ENCODE measurements around the gene PARD3. TPM values are rescaled to one million over a fixed set of nuclear protein-coding genes. Genes with fewer than 3 reads are reported as not detected.

Gene PARD3
- total and polyA plus RNA-seq, 2 experiments from 2014 or later, result 6.3 to 21.2 TPM

DNA sequence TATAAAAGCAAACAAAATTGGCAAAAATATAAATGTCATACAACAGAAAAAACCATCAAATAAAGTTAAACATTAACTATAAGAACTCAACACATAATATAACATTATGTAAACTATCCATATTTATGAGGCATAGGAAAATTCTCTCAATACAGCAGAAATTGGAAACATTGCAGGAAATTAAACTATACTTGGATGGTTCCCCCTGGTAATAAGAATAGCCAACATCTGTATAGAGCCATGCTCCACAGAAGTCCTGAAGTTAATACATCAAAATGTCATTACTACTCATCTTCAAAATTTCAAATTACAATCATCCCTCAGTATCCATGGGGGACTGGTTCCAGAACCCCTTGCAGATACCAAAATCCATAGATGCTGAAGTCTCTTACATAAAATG lies 350.5 kb downstream of the PARD3 start:
- no peak for TF ChIP-seq EZH2 (IDR thresholded peaks at IDR 0.05; ENCODE audit: insufficient read depth, poor library complexity, severe bottlenecking)
- no peak for TF ChIP-seq EZH2phosphoT487 (IDR thresholded peaks at IDR 0.05; ENCODE audit: insufficient read depth, low read depth)
- no peaks in the 10 kb centered on the region for H3K36me3 ChIP-seq (ENCODE audit: low read depth)
- no peak overlapping the region for H2AFZ ChIP-seq
- DNase-seq, result no peak
- no peaks in the 10 kb centered on the region for H4K20me1 ChIP-seq (ENCODE audit: insufficient read depth)
- H3K4me3 ChIP-seq, result no peak overlapping the region
- H3K27ac ChIP-seq, result no peak overlapping the region
- H3K9ac ChIP-seq, result no peak overlapping the region
- no peaks in the 10 kb centered on the region for H3K79me2 ChIP-seq (ENCODE audit: insufficient read depth)
- no peak overlapping the region for H3K4me2 ChIP-seq (ENCODE audit: unreplicated experiment)
- H3K9me3 ChIP-seq (ENCODE audit: low read depth), result no peaks in the 10 kb centered on the region
- H3F3A ChIP-seq (ENCODE audit: insufficient read depth), result no peaks in the 10 kb centered on the region
- no peaks in the 10 kb centered on the region for H3K27me3 ChIP-seq (replicated peaks; ENCODE audit: insufficient read depth)
- no peaks in the 10 kb centered on the region for H3K9me2 ChIP-seq (ENCODE audit: insufficient read depth)
- H3K4me1 ChIP-seq (ENCODE audit: insufficient read depth), result no peaks in the 10 kb centered on the region
- in situ Hi-C loops (cut with MboI), result no loop called here

- Histone ChIP-seq H3K79me2 (ENCODE audit: insufficient read depth) (no peaks in the 10 kb centered on the region), H3K36me3 (ENCODE audit: low read depth) (no peaks in the 10 kb centered on the region), H3K9ac (no peak overlapping the region), H4K20me1 (ENCODE audit: insufficient read depth) (no peaks in the 10 kb centered on the region), H3K27me3 (replicated peaks; ENCODE audit: insufficient read depth) (no peaks in the 10 kb centered on the region), H3K9me2 (ENCODE audit: insufficient read depth) (no peaks in the 10 kb centered on the region), H3K27ac (no peak overlapping the region), H3K4me2 (ENCODE audit: unreplicated experiment) (no peak overlapping the region), H3F3A (ENCODE audit: insufficient read depth) (no peaks in the 10 kb centered on the region), H3K4me1 (ENCODE audit: insufficient read depth) (no peaks in the 10 kb centered on the region), H3K9me3 (ENCODE audit: low read depth) (no peaks in the 10 kb centered on the region), H3K4me3 (no peak overlapping the region), H2AFZ (no peak overlapping the region)
- 95 to 97% methylated on average over 3 of the region's 3 CpGs for WGBS, 2 experiments (ENCODE audit: low coverage in 1 of 2, low lambda C conversion rate in 2 of 2, missing lambda C conversion rate in 2 of 2)
- no peak for DNase-seq
- in situ Hi-C loops (cut with MboI), result no loop called here
- TF ChIP-seq EZH2 (IDR thresholded peaks at IDR 0.05; ENCODE audit: insufficient read depth, poor library complexity, severe bottlenecking) (no peak), EZH2phosphoT487 (IDR thresholded peaks at IDR 0.05; ENCODE audit: insufficient read depth, low read depth) (no peak)
Observed at GRCh38 chr10:34464000-34464399, 351.1 kb downstream of the PARD3 start.

DNA sequence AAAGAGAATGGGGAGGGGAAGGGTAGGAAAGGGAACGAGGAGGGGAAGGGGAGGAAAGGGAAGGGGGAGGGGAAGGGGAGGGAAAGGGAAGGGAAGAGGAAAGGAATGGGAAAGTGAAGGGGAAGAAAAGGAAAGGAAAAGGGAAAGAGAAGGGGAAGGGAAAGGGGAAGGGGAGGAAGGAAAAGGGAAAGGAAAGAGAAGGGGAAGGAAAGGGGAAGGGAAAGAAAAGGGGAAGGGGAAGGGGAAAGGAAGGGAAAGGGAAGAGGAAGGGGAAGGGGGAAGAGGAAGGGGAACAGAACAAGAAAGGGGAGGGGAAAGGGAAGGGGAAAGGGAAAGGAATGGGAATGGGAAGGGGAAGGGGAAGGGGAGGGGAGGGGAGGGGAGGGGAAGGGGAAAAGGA lies 352.1 kb downstream of the PARD3 start:
- Histone ChIP-seq H3K79me2 (ENCODE audit: insufficient read depth) (no peaks in the 10 kb centered on the region), H4K20me1 (ENCODE audit: insufficient read depth) (no peaks in the 10 kb centered on the region), H3K9ac (no peak overlapping the region), H3F3A (ENCODE audit: insufficient read depth) (no peaks in the 10 kb centered on the region), H3K27me3 (replicated peaks; ENCODE audit: insufficient read depth) (no peaks in the 10 kb centered on the region), H3K9me2 (ENCODE audit: insufficient read depth) (no peaks in the 10 kb centered on the region), H3K4me1 (ENCODE audit: insufficient read depth) (no peaks in the 10 kb centered on the region), H2AFZ (no peak overlapping the region), H3K9me3 (ENCODE audit: low read depth) (no peaks in the 10 kb centered on the region), H3K36me3 (ENCODE audit: low read depth) (no peaks in the 10 kb centered on the region), H3K4me3 (no peak overlapping the region), H3K4me2 (ENCODE audit: unreplicated experiment) (no peak overlapping the region), H3K27ac (no peak overlapping the region)
- in situ Hi-C loops (cut with MboI), result no loop called here
- DNase-seq, result no peak
- 55% methylated on average over 1 of the region's 1 CpG; no CpG with 5 or more reads in 1 of the 2 experiments for WGBS, 2 experiments (ENCODE audit: low coverage in 1 of 2, low lambda C conversion rate in 2 of 2, missing lambda C conversion rate in 2 of 2)
- TF ChIP-seq EZH2phosphoT487 (IDR thresholded peaks at IDR 0.05; ENCODE audit: insufficient read depth, low read depth) (no peak), EZH2 (IDR thresholded peaks at IDR 0.05; ENCODE audit: insufficient read depth, poor library complexity, severe bottlenecking) (no peak)

- H3K9me3 ChIP-seq (ENCODE audit: low read depth), result no peaks in the 10 kb centered on the region
- no peaks in the 10 kb centered on the region for H3K4me1 ChIP-seq (ENCODE audit: insufficient read depth)
- no peaks in the 10 kb centered on the region for H3K36me3 ChIP-seq (ENCODE audit: low read depth)
- no peak for DNase-seq
- no peaks in the 10 kb centered on the region for H3K27me3 ChIP-seq (replicated peaks; ENCODE audit: insufficient read depth)
- H4K20me1 ChIP-seq (ENCODE audit: insufficient read depth), result no peaks in the 10 kb centered on the region
- no peaks in the 10 kb centered on the region for H3F3A ChIP-seq (ENCODE audit: insufficient read depth)
- no peaks in the 10 kb centered on the region for H3K9me2 ChIP-seq (ENCODE audit: insufficient read depth)
- H3K9ac ChIP-seq, result no peak overlapping the region
- H3K4me3 ChIP-seq, result no peak overlapping the region
- no peak overlapping the region for H2AFZ ChIP-seq
- in situ Hi-C loops (cut with MboI), result no loop called here
- WGBS, 2 experiments (ENCODE audit: low coverage in 1 of 2, low lambda C conversion rate in 2 of 2, missing lambda C conversion rate in 2 of 2), result 43 to 46% methylated on average over 3 of the region's 3 CpGs
- H3K79me2 ChIP-seq (ENCODE audit: insufficient read depth), result no peaks in the 10 kb centered on the region
- TF ChIP-seq EZH2 (IDR thresholded peaks at IDR 0.05; ENCODE audit: insufficient read depth, poor library complexity, severe bottlenecking), result no peak
- TF ChIP-seq EZH2phosphoT487 (IDR thresholded peaks at IDR 0.05; ENCODE audit: insufficient read depth, low read depth), result no peak
- H3K4me2 ChIP-seq (ENCODE audit: unreplicated experiment), result no peak overlapping the region
- no peak overlapping the region for H3K27ac ChIP-seq
Observed at GRCh38 chr10:34462056-34462455, 353.0 kb downstream of the PARD3 start.

GRCh38 chr10:34454590-34455261 lies 360.4 kb downstream of the PARD3 start:
- Histone ChIP-seq H4K20me1 (ENCODE audit: insufficient read depth) (no peaks in the 10 kb centered on the region), H3K4me1 (ENCODE audit: insufficient read depth) (no peaks in the 10 kb centered on the region), H3F3A (ENCODE audit: insufficient read depth) (no peaks in the 10 kb centered on the region), H3K79me2 (ENCODE audit: insufficient read depth) (no peaks in the 10 kb centered on the region), H3K27me3 (replicated peaks; ENCODE audit: insufficient read depth) (no peaks in the 10 kb centered on the region), H2AFZ (no peak overlapping the region), H3K9me2 (ENCODE audit: insufficient read depth) (no peaks in the 10 kb centered on the region; the same call in 1 of the 2 replicates), H3K4me3 (no peak overlapping the region), H3K4me2 (ENCODE audit: unreplicated experiment) (no peak overlapping the region), H3K36me3 (ENCODE audit: low read depth) (no peaks in the 10 kb centered on the region), H3K27ac (no peak overlapping the region), H3K9ac (no peak overlapping the region), H3K9me3 (ENCODE audit: low read depth) (no peaks in the 10 kb centered on the region)
- DNase-seq, result no peak
- 81 to 82% methylated on average over 6 of the region's 6 CpGs for WGBS, 2 experiments (ENCODE audit: low coverage in 1 of 2, low lambda C conversion rate in 2 of 2, missing lambda C conversion rate in 2 of 2)
- in situ Hi-C loops (cut with MboI), result no loop called here
- TF ChIP-seq EZH2phosphoT487 (IDR thresholded peaks at IDR 0.05; ENCODE audit: insufficient read depth, low read depth) (no peak), EZH2 (IDR thresholded peaks at IDR 0.05; ENCODE audit: insufficient read depth, poor library complexity, severe bottlenecking) (no peak)
